Caco-2 (cell line): Measurements from ENCODE around the gene CCDC197. TPM values are rescaled to one million over a fixed set of nuclear protein-coding genes. Genes with fewer than 3 reads are reported as not detected.

Experiments
- BruUV-seq: library from RNA; stranded (reverse); fragments of 400-500 nt; replicated peaks from 2 replicates; lab custom pipeline; 2021; lab: Mats Ljungman, UMichigan
- CTCF ChIA-PET: fragments of 300-600 bp; sonication (Branson Sonifier 250); formaldehyde crosslinking; loops from one replicate; lab custom pipeline; 2022; ENCODE audit warnings: antibody characterized with exemption; lab: Charles Lee
- POLR2A ChIA-PET: fragments of 300-600 bp; sonication (Branson Sonifier 250); formaldehyde crosslinking; loops from one replicate; lab custom pipeline; 2022; ENCODE audit warnings: antibody characterized with exemption; lab: Charles Lee
- DNase-seq, 2 experiments: peaks; one replicate each; pipeline versions ENCODE4 v3.0.0 to v3.0.0-alpha.2; 2020 to 2022
- H3K27me3 ChIP-seq: replicated peaks from 2 replicates; pipeline ENCODE4 v1.6.0; 2011; ENCODE audit warnings: low read length; ENCODE audit not compliant: control insufficient read depth, insufficient read depth
- H3K36me3 ChIP-seq: 2 replicates; pipeline ENCODE4 v1.5.1; 2011; ENCODE audit warnings: low read length; ENCODE audit not compliant: control insufficient read depth, insufficient read depth
- H3K4me1 ChIP-seq: fragments of 250-450 bp; sonication (Bioruptor Pico); 2 replicates; pipeline ENCODE4 v1.5.1; 2020; ENCODE audit warnings: mild to moderate bottlenecking
- H3K4me3 ChIP-seq: 2 replicates; pipeline ENCODE4 v1.5.1; 2011; ENCODE audit warnings: low read depth, mild to moderate bottlenecking, control low read depth, low read length
- H3K9me3 ChIP-seq: fragments of 250-450 bp; sonication (Bioruptor Pico); 2 replicates; pipeline ENCODE4 v1.5.1; 2020; ENCODE audit warnings: mild to moderate bottlenecking, moderate library complexity
- H3K27ac Mint-ChIP-seq: one replicate; pipeline ENCODE4 v1.8.0; 2022; ENCODE audit warnings: mixed read lengths; ENCODE audit not compliant: unreplicated experiment
- H3K27me3 Mint-ChIP-seq: one replicate; pipeline ENCODE4 v1.8.0; 2022; ENCODE audit warnings: mixed read lengths; ENCODE audit not compliant: insufficient read depth, unreplicated experiment
- H3K36me3 Mint-ChIP-seq: one replicate; pipeline ENCODE4 v1.8.0; 2022; ENCODE audit warnings: mild to moderate bottlenecking, mixed read lengths; ENCODE audit not compliant: insufficient read depth, unreplicated experiment
- H3K4me1 Mint-ChIP-seq: one replicate; pipeline ENCODE4 v1.8.0; 2022; ENCODE audit warnings: low read depth, mixed read lengths; ENCODE audit not compliant: unreplicated experiment
- H3K4me3 Mint-ChIP-seq: one replicate; pipeline ENCODE4 v1.8.0; 2022; ENCODE audit warnings: mild to moderate bottlenecking, moderate library complexity, mixed read lengths; ENCODE audit not compliant: unreplicated experiment
- H3K9me3 Mint-ChIP-seq: one replicate; pipeline ENCODE4 v1.8.0; 2022; ENCODE audit warnings: mixed read lengths; ENCODE audit not compliant: unreplicated experiment
- CTCF ChIP-seq, 2 experiments: fragments of 200-600 bp in 1 of 2; IDR thresholded peaks; 1 replicate in 1 of 2; 2 replicates in 1 of 2; pipeline versions ENCODE4 v1.5.1 to v1.8.0; 2011 to 2022; ENCODE audit warnings: antibody characterized with exemption in 1 of 2, control low read depth in 1 of 2, inconsistent platforms in 1 of 2, low read depth in 1 of 2, low read length in 1 of 2, mild to moderate bottlenecking in 1 of 2, moderate library complexity in 1 of 2; ENCODE audit not compliant: insufficient read depth in 1 of 2, severe bottlenecking in 1 of 2, unreplicated experiment in 1 of 2
- intact Hi-C: fragments of 100-400 bp; cut with micrococcal nuclease; formaldehyde crosslinking; loops from one replicate; pipeline ENCODE4 v1.10.0; 2022; ENCODE audit not compliant: unreplicated experiment
- total RNA-seq: library from RNA; stranded (reverse); gene quantifications from 2 replicates; pipeline ENCODE4 v1.2.3, GENCODE V29; 2022

Gene CCDC197
- total RNA-seq, 1 experiment from 2014 or later, result not detected

GRCh38 chr14:94001016-94001415 lies 3.9 kb downstream of the CCDC197 start:
- Histone ChIP-seq H3K27me3 (no peaks in the 10 kb centered on the region), H3K4me1 (peaks cover 14% of the 10 kb centered on the region), H3K36me3 (no peaks in the 10 kb centered on the region), H3K9me3 (no peaks in the 10 kb centered on the region), H3K4me3 (no peak overlapping the region)
- Mint-ChIP-seq H3K4me3 (no peak overlapping the region), H3K4me1 (peaks cover 22% of the 10 kb centered on the region), H3K9me3 (no peaks in the 10 kb centered on the region), H3K36me3 (no peaks in the 10 kb centered on the region), H3K27me3 (no peaks in the 10 kb centered on the region), H3K27ac (no peak overlapping the region)
- POLR2A ChIA-PET, result no interaction called here
- TF ChIP-seq CTCF (IDR thresholded peaks at IDR 0.05; ENCODE audit: insufficient read depth in 1 of 2, low read depth in 1 of 2, low read length in 1 of 2, severe bottlenecking in 1 of 2, unreplicated experiment in 1 of 2), result no peak
- intact Hi-C loops, result loop anchor here (1.0 to 10.0 kb wide), 4 partner anchors 16 to 346 kb away; no protein-coding TSS in a partner anchor
- DNase-seq, result no peak
- no TSS peak for BruUV-seq
- CTCF ChIA-PET, result interaction anchor here (0.6 to 1.2 kb wide), 2 partner anchors 65 to 849 kb away, joined by 3 to 4 read pairs; no protein-coding TSS in a partner anchor

GRCh38 chr14:94001501-94002396 lies 4.6 kb downstream of the CCDC197 start:
- H3K4me3 ChIP-seq, result no peak overlapping the region
- peaks cover 14% of the 10 kb centered on the region for H3K4me1 ChIP-seq
- peak; percentile 62 for DNase-seq
- Mint-ChIP-seq H3K9me3 (no peaks in the 10 kb centered on the region), H3K27ac (no peak overlapping the region), H3K27me3 (no peaks in the 10 kb centered on the region), H3K36me3 (no peaks in the 10 kb centered on the region), H3K4me3 (no peak overlapping the region), H3K4me1 (peaks cover 22% of the 10 kb centered on the region)
- peak; percentile 91 to 94 for TF ChIP-seq CTCF (IDR thresholded peaks at IDR 0.05; ENCODE audit: insufficient read depth in 1 of 2, low read depth in 1 of 2, low read length in 1 of 2, severe bottlenecking in 1 of 2, unreplicated experiment in 1 of 2)
- H3K36me3 ChIP-seq, result no peaks in the 10 kb centered on the region
- no peaks in the 10 kb centered on the region for H3K9me3 ChIP-seq
- ChIA-PET POLR2A (no interaction called here), CTCF (interaction anchor here (0.6 to 1.2 kb wide), 2 partner anchors 66 to 850 kb away, joined by 3 to 4 read pairs; no protein-coding TSS in a partner anchor)
- no TSS peak for BruUV-seq
- intact Hi-C loops, result loop anchor here (1.0 to 10.0 kb wide), 4 partner anchors 16 to 347 kb away; no protein-coding TSS in a partner anchor
- no peaks in the 10 kb centered on the region for H3K27me3 ChIP-seq

- no peaks in the 10 kb centered on the region for H3K27me3 Mint-ChIP-seq
- H3K4me3 Mint-ChIP-seq, result no peak overlapping the region
- no peaks in the 10 kb centered on the region for H3K36me3 ChIP-seq
- H3K9me3 Mint-ChIP-seq, result no peaks in the 10 kb centered on the region
- CTCF ChIA-PET, result interaction anchor here (0.6 kb wide), 1 partner anchor 347 kb away, joined by 4 read pairs; no protein-coding TSS in a partner anchor
- H3K36me3 Mint-ChIP-seq, result no peaks in the 10 kb centered on the region
- no peak for TF ChIP-seq CTCF (IDR thresholded peaks at IDR 0.05; ENCODE audit: insufficient read depth in 1 of 2, low read depth in 1 of 2, low read length in 1 of 2, severe bottlenecking in 1 of 2, unreplicated experiment in 1 of 2)
- DNase-seq, result no peak
- POLR2A ChIA-PET, result no interaction called here
- intact Hi-C loops, result loop anchor here (5.0 to 10.0 kb wide), 3 partner anchors 46 to 349 kb away; no protein-coding TSS in a partner anchor
- no peaks in the 10 kb centered on the region for H3K27me3 ChIP-seq
- H3K4me3 ChIP-seq, result no peak overlapping the region
- BruUV-seq, result no TSS peak
- H3K9me3 ChIP-seq, result no peaks in the 10 kb centered on the region
- H3K27ac Mint-ChIP-seq, result no peak overlapping the region
- H3K4me1 ChIP-seq, result peaks cover 14% of the 10 kb centered on the region
- H3K4me1 Mint-ChIP-seq, result peaks cover 22% of the 10 kb centered on the region
These were observed 6.3 kb downstream of the CCDC197 start for GRCh38 chr14:94003397-94003796.
